H1 (cell line): ENCODE measurements around the gene KLRF1.

ENCODE experiments used
- EP300 ChIP-seq, 2 experiments: IDR thresholded peaks; 1 replicate in 1 of 2; 2 replicates in 1 of 2; pipeline ENCODE4 v1.6.1; 2011 to 2012; ENCODE audit warnings: low read depth in 2 of 2, low read length in 2 of 2, mild to moderate bottlenecking in 2 of 2, borderline replicate concordance in 1 of 2, inconsistent platforms in 1 of 2, moderate library complexity in 1 of 2
- EZH2 ChIP-seq: fragments of 200-600 bp; sonication (generic); IDR thresholded peaks from 2 replicates; pipeline ENCODE4 v1.7.1; 2012; ENCODE audit warnings: low read depth, mild to moderate bottlenecking, moderate library complexity, low read length, inconsistent platforms; ENCODE audit not compliant: severe bottlenecking
- GABPA ChIP-seq: IDR thresholded peaks from 2 replicates; pipeline ENCODE4 v1.6.1; 2011; ENCODE audit warnings: mild to moderate bottlenecking, low read length, moderate library complexity, borderline replicate concordance; ENCODE audit not compliant: insufficient read depth
- GTF2F1 ChIP-seq: IDR thresholded peaks from 2 replicates; pipeline ENCODE4 v1.6.1; 2012; ENCODE audit warnings: low read depth, low read length, improper control_type of control experiment, borderline replicate concordance
- HDAC2 ChIP-seq, 2 experiments: fragments of 300-600 bp in 1 of 2; sonication (generic) in 1 of 2; IDR thresholded peaks; 2 replicates each; pipeline ENCODE4 v1.6.1; 2011 to 2012; ENCODE audit warnings: low read depth in 2 of 2, low read length in 2 of 2, mild to moderate bottlenecking in 2 of 2, moderate library complexity in 2 of 2, borderline replicate concordance in 1 of 2, inconsistent platforms in 1 of 2
- JUN ChIP-seq: IDR thresholded peaks from 2 replicates; pipeline ENCODE4 v1.6.1; 2011; ENCODE audit warnings: low read depth, mild to moderate bottlenecking, improper control_type of control experiment, low read length
- POLR2A ChIP-seq, 2 experiments: IDR thresholded peaks; 1 replicate in 1 of 2; 2 replicates in 1 of 2; pipeline ENCODE4 v1.6.1; 2011; ENCODE audit warnings: low read depth in 2 of 2, low read length in 2 of 2, mild to moderate bottlenecking in 2 of 2; ENCODE audit errors: control extremely low read depth in 1 of 2
- RAD21 ChIP-seq, 2 experiments: IDR thresholded peaks in 1 of 2; conservative IDR thresholded peaks in 1 of 2; 2 replicates each; pipeline ENCODE4 v1.6.1; 2011; ENCODE audit warnings: low read depth in 2 of 2, low read length in 2 of 2, improper control_type of control experiment in 1 of 2, inconsistent platforms in 1 of 2, mild to moderate bottlenecking in 1 of 2, moderate library complexity in 1 of 2
- TBP ChIP-seq: IDR thresholded peaks from 2 replicates; pipeline ENCODE4 v1.6.1; 2011; ENCODE audit warnings: low read depth, low read length, improper control_type of control experiment
- ZNF274 ChIP-seq: IDR thresholded peaks from 2 replicates; pipeline ENCODE4 v1.7.0; 2012; ENCODE audit warnings: low read length, borderline replicate concordance; ENCODE audit errors: extremely low read depth
- TF ChIP-seq, protein P1 (sequence below), 3 experiments: IDR thresholded peaks; 1 replicate in 2 of 3; 2 replicates in 1 of 3; pipeline versions ENCODE4 v1.5.1 to v1.6.1; 2011; ENCODE audit warnings: low read length in 3 of 3, mild to moderate bottlenecking in 3 of 3, inconsistent platforms in 2 of 3, low read depth in 1 of 3, moderate library complexity in 1 of 3; ENCODE audit not compliant: insufficient read depth in 1 of 3; ENCODE audit errors: control extremely low read depth in 1 of 3
- TF ChIP-seq, protein P2 (sequence below): IDR thresholded peaks from 2 replicates; pipeline ENCODE4 v1.6.1; 2011; ENCODE audit warnings: low read depth, mild to moderate bottlenecking, low read length; ENCODE audit not compliant: insufficient read depth

DNA sequence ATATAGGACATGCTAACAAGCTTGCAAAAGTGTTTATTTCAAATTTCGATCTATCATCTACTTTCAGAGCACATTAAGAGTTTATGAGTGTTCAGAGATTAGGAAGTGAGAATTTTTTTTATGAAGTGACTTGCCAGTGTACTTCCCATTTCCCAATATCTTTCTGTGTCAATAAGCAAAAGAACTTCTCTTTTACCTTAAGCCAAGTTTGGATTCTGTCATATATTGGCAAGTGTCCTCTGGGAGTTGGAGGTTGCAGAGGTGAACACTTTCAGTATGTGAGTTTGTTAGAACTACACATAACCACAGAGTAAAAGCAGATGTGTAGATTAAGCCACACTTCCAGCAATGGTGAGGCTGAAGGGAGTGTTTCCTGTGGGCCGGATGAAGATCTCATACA, 16.6 kb upstream of the KLRF1 start:
- TF ChIP-seq, protein P1, sequence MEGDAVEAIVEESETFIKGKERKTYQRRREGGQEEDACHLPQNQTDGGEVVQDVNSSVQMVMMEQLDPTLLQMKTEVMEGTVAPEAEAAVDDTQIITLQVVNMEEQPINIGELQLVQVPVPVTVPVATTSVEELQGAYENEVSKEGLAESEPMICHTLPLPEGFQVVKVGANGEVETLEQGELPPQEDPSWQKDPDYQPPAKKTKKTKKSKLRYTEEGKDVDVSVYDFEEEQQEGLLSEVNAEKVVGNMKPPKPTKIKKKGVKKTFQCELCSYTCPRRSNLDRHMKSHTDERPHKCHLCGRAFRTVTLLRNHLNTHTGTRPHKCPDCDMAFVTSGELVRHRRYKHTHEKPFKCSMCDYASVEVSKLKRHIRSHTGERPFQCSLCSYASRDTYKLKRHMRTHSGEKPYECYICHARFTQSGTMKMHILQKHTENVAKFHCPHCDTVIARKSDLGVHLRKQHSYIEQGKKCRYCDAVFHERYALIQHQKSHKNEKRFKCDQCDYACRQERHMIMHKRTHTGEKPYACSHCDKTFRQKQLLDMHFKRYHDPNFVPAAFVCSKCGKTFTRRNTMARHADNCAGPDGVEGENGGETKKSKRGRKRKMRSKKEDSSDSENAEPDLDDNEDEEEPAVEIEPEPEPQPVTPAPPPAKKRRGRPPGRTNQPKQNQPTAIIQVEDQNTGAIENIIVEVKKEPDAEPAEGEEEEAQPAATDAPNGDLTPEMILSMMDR (IDR thresholded peaks at IDR 0.05; ENCODE audit: control extremely low read depth in 1 of 3, insufficient read depth in 1 of 3, low read depth in 1 of 3, low read length in 3 of 3), result no peak
- TF ChIP-seq EP300 (IDR thresholded peaks at IDR 0.05; ENCODE audit: borderline replicate concordance in 1 of 2, low read depth in 2 of 2, low read length in 2 of 2) (no peak), EZH2 (no peak), POLR2A (IDR thresholded peaks at IDR 0.05; ENCODE audit: control extremely low read depth in 1 of 2, low read depth in 2 of 2, low read length in 2 of 2) (no peak), HDAC2 (IDR thresholded peaks at IDR 0.05; ENCODE audit: borderline replicate concordance in 1 of 2, low read depth in 2 of 2, low read length in 2 of 2) (no peak), JUN (no peak), ZNF274 (no peak), TBP (no peak), RAD21 (IDR thresholded peaks at IDR 0.05 in 1 of 2, conservative IDR thresholded peaks at IDR 0.05 in 1 of 2; ENCODE audit: low read depth in 2 of 2, low read length in 2 of 2) (no peak), GTF2F1 (no peak), GABPA (no peak)
- TF ChIP-seq, protein P2, sequence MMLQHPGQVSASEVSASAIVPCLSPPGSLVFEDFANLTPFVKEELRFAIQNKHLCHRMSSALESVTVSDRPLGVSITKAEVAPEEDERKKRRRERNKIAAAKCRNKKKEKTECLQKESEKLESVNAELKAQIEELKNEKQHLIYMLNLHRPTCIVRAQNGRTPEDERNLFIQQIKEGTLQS, result no peak
